ENCODE results near the gene TUBD1.
A peak's percentile ranks its signal among the peaks of the same experiment; 100 is the strongest.
"Not testable (repeated sequence)": the region's sequence is repeated elsewhere in the genome, so short reads cannot be mapped to it uniquely, and the experiment has no call there.

TUBD1 gene

DNA sequence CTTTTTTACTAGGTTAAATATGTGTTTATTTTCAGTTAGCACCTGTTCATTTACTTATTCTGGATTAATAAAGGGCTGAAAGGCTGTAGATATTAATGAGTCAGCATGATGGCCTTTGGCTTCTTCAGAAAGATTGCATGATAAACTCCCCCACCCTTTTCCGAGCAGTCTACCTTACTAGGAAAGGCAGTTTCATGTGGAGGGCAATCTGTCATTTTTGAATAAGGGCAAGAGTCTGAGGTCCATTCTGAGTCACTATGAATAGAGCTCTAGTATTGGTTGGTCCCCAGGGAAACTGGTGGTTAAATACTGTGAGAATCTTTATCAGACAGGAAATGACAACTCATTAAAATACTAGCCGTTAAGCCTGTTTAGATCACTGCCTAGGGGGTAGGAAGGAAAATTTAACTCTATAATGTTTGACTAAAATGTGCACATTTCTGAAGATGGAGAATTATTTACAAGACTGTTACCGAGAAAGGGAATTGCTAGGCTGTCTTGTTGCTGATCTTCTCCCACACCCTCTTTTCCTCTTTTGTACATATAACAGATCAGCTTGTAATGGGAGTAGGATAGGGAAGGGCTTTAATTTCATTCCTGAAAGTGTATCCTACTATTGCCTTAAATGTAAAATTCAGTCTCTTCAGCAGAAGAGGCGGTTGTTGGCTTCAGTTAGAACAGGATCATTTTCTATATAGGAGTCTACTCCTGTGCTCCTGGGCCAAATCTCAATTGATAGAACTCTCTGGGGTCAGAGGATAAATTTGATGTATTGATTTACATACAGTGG is 63.3 kb downstream of the TUBD1 start:
- peak overlapping the region; percentile 45 for H3K4me3 ChIP-seq (ENCODE audit: low read length)
- DNase-seq (ENCODE audit: low read depth): peak; percentile 98
- TF ChIP-seq, protein P1, sequence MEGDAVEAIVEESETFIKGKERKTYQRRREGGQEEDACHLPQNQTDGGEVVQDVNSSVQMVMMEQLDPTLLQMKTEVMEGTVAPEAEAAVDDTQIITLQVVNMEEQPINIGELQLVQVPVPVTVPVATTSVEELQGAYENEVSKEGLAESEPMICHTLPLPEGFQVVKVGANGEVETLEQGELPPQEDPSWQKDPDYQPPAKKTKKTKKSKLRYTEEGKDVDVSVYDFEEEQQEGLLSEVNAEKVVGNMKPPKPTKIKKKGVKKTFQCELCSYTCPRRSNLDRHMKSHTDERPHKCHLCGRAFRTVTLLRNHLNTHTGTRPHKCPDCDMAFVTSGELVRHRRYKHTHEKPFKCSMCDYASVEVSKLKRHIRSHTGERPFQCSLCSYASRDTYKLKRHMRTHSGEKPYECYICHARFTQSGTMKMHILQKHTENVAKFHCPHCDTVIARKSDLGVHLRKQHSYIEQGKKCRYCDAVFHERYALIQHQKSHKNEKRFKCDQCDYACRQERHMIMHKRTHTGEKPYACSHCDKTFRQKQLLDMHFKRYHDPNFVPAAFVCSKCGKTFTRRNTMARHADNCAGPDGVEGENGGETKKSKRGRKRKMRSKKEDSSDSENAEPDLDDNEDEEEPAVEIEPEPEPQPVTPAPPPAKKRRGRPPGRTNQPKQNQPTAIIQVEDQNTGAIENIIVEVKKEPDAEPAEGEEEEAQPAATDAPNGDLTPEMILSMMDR (conservative IDR thresholded peaks at IDR 0.05; ENCODE audit: low read length): no peak

DNA sequence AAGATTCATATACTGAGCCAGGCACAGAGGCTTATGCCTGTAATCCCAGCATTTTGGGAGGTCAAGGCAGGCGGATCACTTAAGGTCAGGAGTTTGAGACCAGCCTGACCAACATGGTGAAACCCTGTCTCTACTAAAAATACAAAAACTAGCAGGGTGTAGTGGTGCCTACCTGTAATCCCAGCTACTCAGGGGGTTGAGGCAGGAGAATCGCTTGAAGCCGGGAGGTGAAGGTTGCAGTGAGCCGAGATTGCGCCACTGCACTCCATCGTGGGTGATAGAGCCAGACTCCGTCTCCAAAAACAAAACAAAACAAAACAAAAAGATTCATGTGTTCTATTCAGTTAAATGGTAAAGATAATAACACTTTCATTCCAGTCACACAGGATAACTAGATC is 63.9 kb downstream of the TUBD1 start:
- not testable (repeated sequence) for DNase-seq (ENCODE audit: low read depth)
- peak overlapping the region; percentile 10 for H3K4me3 ChIP-seq (ENCODE audit: low read length)

DNA sequence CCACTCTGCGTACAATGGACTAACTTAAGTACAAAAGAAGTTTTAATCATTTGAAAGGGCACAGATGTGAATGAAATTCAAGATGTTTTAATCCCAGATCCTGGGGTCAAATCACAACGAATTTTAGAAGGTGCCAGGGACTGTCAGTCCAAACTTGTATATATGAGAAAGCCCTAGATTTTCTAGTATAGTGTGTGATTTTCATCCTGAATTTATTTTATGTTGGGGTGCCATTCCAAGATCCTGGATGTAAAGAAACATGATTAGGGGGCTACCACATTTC is 64.3 kb downstream of the TUBD1 start:
- H3K4me3 ChIP-seq (ENCODE audit: low read length): no peak overlapping the region
- TF ChIP-seq, protein P1 (conservative IDR thresholded peaks at IDR 0.05; ENCODE audit: low read length): no peak
- DNase-seq (ENCODE audit: low read depth): no peak

DNA sequence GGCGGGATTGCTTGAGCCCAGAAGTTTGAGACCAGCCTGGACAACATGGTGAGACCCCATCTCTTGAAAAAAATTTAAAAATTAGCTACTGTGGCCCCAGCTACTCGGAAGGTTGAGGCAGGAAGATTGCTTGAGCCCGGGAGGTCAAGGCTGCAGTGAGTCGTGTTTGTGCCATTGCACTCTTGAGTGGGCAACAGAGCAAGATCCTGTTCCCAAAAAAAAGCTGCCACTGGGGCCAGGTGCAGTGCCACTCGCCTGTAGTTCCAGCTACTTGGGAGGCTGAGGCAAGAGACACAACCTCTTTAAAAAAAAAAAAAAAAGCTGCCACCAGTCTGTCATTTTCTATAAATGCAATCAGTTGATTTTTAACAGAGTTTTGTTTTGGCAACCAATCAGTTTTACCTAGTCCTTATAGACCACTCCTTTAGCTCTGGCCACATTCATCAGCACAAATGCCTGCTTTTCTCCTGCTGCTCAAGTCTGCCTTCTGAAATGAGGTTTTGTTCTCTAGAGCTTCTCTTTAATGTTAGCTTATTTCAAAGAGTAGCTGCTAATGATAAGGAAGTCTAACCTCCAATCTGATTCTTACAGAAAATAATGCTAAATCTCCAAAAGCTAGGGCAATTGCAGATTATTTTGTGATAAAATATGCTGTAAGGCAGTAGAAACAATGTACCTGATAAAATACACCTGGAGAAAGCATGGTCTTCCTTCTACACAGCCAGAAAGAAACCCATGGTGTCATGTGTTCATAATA is 64.8 kb downstream of the TUBD1 start:
- TF ChIP-seq, protein P1 (conservative IDR thresholded peaks at IDR 0.05; ENCODE audit: low read length): no peak
- no peak for DNase-seq (ENCODE audit: low read depth)
- H3K4me3 ChIP-seq (ENCODE audit: low read length): no peak overlapping the region

DNA sequence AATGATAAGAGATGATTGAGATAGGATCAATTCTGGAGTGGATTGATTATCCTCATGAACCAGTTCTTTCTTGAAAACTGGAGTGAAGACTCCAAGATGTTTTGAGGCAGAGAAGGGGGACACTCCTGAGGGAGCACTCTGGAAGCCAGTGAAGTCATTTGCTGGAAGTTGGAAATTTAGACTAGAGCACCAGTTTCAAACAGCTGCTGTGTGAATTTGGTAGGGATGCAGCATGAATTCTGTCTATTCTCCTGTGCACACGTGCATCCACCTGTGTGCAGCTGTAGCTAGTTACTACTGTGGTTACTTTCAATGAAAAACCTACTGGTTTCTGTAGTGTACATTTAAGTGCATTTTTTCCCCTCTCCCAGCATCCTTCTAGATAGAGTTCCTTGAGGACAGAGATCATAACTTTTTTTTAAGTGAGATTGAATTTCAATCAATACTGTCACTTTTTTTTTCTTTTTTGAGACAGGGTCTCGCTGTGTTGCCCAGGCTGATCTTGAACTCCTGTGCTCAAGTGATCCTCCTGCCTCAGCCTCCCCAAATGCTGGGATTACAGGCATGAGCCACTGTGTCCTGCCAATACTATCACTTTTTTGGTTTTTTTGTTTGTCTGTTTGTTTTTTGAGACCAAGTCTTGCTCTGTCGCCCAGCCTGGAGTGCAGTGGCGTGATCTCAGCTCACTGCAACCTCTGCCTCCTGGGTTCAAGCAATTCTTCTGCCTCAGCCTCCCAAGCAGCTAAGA is 65.9 kb downstream of the TUBD1 start:
- H3K4me3 ChIP-seq (ENCODE audit: low read length): no peak overlapping the region
- no peak for DNase-seq (ENCODE audit: low read depth)
- TF ChIP-seq, protein P1 (conservative IDR thresholded peaks at IDR 0.05; ENCODE audit: low read length): no peak

DNA sequence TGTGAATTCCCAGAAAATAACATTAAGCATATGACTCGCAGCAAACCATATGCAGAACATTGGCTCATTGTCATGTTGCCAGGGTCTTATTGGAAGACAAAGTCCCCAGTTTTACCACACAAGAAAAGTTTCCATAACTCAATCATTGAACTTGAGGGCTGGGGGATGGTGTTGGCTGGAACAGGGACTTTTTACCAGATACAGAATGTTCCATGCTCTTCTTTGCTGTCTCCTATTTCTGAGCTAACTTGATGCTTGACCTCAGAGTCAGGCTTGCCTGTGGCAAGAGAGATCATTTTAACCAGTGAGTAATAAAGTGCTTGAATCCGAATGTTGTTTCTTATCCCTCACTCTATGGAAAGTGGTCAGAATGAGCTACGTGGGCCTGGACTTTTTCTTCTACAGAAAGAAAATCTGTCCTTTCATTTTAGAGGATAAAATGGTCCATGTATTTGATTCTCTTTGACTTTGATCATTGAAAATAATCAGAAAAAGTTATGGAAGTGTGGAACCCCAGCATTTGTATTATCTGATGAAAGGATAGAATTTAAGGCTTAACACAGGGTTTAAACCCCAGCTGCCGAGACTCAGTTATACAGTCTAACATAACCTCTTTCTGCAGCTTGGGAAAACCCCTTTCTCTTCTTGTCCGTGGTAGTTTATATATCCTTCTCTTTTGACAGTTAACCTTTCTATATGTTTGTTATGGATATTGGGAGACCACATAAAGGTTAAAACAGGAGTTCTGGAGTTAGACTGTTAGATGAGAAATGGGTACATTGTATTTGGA is 67.0 kb downstream of the TUBD1 start:
- peak; percentile 89 for DNase-seq (ENCODE audit: low read depth)
- H3K4me3 ChIP-seq (ENCODE audit: low read length): no peak overlapping the region
- TF ChIP-seq, protein P1 (conservative IDR thresholded peaks at IDR 0.05; ENCODE audit: low read length): no peak

DNA sequence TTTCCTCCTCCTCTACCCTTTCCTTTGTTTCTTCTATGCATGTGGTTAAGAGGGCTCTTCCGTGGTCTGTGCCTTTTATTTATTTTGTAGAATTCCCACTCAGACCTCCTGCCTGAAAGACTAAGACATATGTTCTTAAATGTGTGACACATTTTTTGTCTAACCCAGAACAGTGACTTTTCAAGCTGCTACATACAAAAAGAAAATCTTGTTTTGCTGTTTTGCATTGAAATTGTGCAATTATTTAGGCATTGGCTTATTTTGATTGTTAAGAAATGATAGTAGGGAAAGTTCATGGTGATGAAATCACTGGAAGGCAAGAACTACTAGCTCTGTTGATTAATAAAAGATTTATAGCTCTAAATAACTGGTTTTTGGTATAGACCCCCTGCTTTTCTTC is 76.8 kb downstream of the TUBD1 start:
- H3K4me3 ChIP-seq (ENCODE audit: low read length): no peak overlapping the region
- TF ChIP-seq, protein P1 (conservative IDR thresholded peaks at IDR 0.05; ENCODE audit: low read length): no peak
- DNase-seq (ENCODE audit: low read depth): peak; percentile 70
